K562 (cell line): ENCODE data around the gene PRKACB.

Experiments
- THRA ChIP-seq: fragments of 450-650 bp; IDR thresholded peaks from 2 replicates; pipeline ENCODE4 v1.6.1; 2017; ENCODE audit warnings: mild to moderate bottlenecking, moderate library complexity
- ZBTB34 ChIP-seq: fragments of 250-450 bp; sonication (Bioruptor Pico); IDR thresholded peaks from 2 replicates; pipeline ENCODE4 v1.8.0; 2021; ENCODE audit warnings: mild to moderate bottlenecking, moderate library complexity
- ZEB2 ChIP-seq: fragments of 450-650 bp; IDR thresholded peaks from 2 replicates; pipeline ENCODE4 v1.6.1; 2016

GRCh38 chr1:84217239-84217638 is 73.2 kb downstream of the PRKACB start:
- TF ChIP-seq THRA (no peak), ZBTB34 (CRISPR knock-in tag) (no peak), ZEB2 (no peak)
